Testis (tissue), 3 donors: Measurements from ENCODE around the gene FOXN3. TPM values are rescaled to one million over a fixed set of nuclear protein-coding genes. Genes with fewer than 3 reads are reported as not detected.

Experiments
- DNase-seq: peaks from one replicate; pipeline ENCODE4 v3.0.0-alpha.2; 2019
- H3K27ac ChIP-seq, 2 donors: fragments of 200-600 bp; sonication (generic); one replicate each; pipeline ENCODE4 v1.5.1; 2019
- H3K27me3 ChIP-seq: fragments of 200-600 bp; sonication (generic); one replicate; pipeline ENCODE4 v1.5.1; 2019
- H3K36me3 ChIP-seq: fragments of 200-600 bp; sonication (generic); one replicate; pipeline ENCODE4 v1.5.1; 2017; ENCODE audit warnings: low read depth; ENCODE audit errors: missing control alignments
- H3K4me1 ChIP-seq: fragments of 200-600 bp; sonication (generic); one replicate; pipeline ENCODE4 v1.5.1; 2019
- H3K4me3 ChIP-seq, 2 donors: fragments of 200-600 bp; sonication (generic); one replicate each; pipeline ENCODE4 v1.5.1; 2017 to 2019
- H3K9me3 ChIP-seq: fragments of 200-600 bp; sonication (generic); one replicate; pipeline ENCODE4 v1.5.1; 2017
- CTCF ChIP-seq, 3 experiments: fragments of 450-650 bp in 2 of 3; fragments of 200-600 bp in 1 of 3; sonication (generic) in 1 of 3; IDR thresholded peaks; one replicate each; pipeline ENCODE4 v1.5.1; 2016 to 2019; ENCODE audit warnings: antibody characterized with exemption in 3 of 3, mild to moderate bottlenecking in 2 of 3, moderate library complexity in 1 of 3
- POLR2A ChIP-seq: fragments of 450-650 bp; IDR thresholded peaks from one replicate; pipeline ENCODE4 v1.6.1; 2017; ENCODE audit warnings: antibody characterized with exemption, mild to moderate bottlenecking, moderate library complexity
- WGBS, 2 donors: methylation state at CpG; one replicate each; pipeline ENCODE4 v1.1.5; 2018; 5-methylcytosine and 5-hydroxymethylcytosine counted together
- intact Hi-C: fragments of 100-400 bp; cut with DNase I; formaldehyde crosslinking; loops from one replicate; pipeline ENCODE4 v1.15.1; 2023; ENCODE audit warnings: low total_unique reads
- polyA plus RNA-seq: library from polyadenylated mRNA; stranded (reverse); fragments of 350-450 nt; fragmentation: Illumina TruSeq; extraction: RNeasy Lipid Tissue Mini Kit (QIAGEN cat#74804); gene quantifications from one replicate; pipeline ENCODE4 v1.2.3, GENCODE V29; 2014; ENCODE audit warnings: low read depth, low replicate concordance; ENCODE audit not compliant: insufficient read depth
- total RNA-seq, 2 donors: library from RNA; depleted of rRNA; stranded (reverse); fragments of >200 nt; gene quantifications; one replicate each; pipeline ENCODE4 v1.2.3, GENCODE V29; 2016

Gene FOXN3
- total and polyA plus RNA-seq, 3 donors from 2014 or later: 40.7 to 103 (median 100) TPM

GRCh38 chr14:89320381-89321000 lies 96.5 kb downstream of the FOXN3 start:
- WGBS, 2 donors: 72 to 79% methylated on average over 6 of the region's 6 CpGs
- no peak for DNase-seq
- intact Hi-C loops: no loop called here

GRCh38 chr14:89319687-89320086 lies 97.3 kb downstream of the FOXN3 start:
- no peak overlapping the region for H3K4me3 ChIP-seq
- no peak overlapping the region for H3K27ac ChIP-seq
- H3K9me3 ChIP-seq: no peaks in the 10 kb centered on the region
- TF ChIP-seq CTCF (IDR thresholded peaks at IDR 0.05) (no peak), POLR2A (no peak)
- H3K27me3 ChIP-seq: no peaks in the 10 kb centered on the region
- DNase-seq: no peak
- peaks cover 5% of the 10 kb centered on the region for H3K4me1 ChIP-seq
- H3K36me3 ChIP-seq: no peaks in the 10 kb centered on the region
- 96% methylated on average over 4 of the region's 4 CpGs for WGBS, 2 donors
- intact Hi-C loops: no loop called here

More at GRCh38 chr14:89320381-89321000, 96.5 kb downstream of the FOXN3 start:
- no peak for TF ChIP-seq CTCF (IDR thresholded peaks at IDR 0.05)
- TF ChIP-seq POLR2A: no peak
- Histone ChIP-seq H3K27me3 (no peaks in the 10 kb centered on the region), H3K27ac (no peak overlapping the region), H3K9me3 (no peaks in the 10 kb centered on the region), H3K4me1 (peaks cover 5% of the 10 kb centered on the region), H3K4me3 (no peak overlapping the region), H3K36me3 (no peaks in the 10 kb centered on the region)

- 87 to 95% methylated on average over 4 of the region's 4 CpGs for WGBS, 2 donors
- H3K27me3 ChIP-seq: no peaks in the 10 kb centered on the region
- H3K27ac ChIP-seq: no peak overlapping the region
- intact Hi-C loops: no loop called here
- H3K36me3 ChIP-seq: no peaks in the 10 kb centered on the region
- H3K4me1 ChIP-seq: peaks cover 4% of the 10 kb centered on the region
- TF ChIP-seq POLR2A: no peak
- TF ChIP-seq CTCF (IDR thresholded peaks at IDR 0.05): no peak
- no peak for DNase-seq
- H3K4me3 ChIP-seq: no peak overlapping the region
- no peaks in the 10 kb centered on the region for H3K9me3 ChIP-seq
Measured at GRCh38 chr14:89317051-89317691, 99.9 kb downstream of the FOXN3 start.

- no peak for DNase-seq
- H3K9me3 ChIP-seq: no peaks in the 10 kb centered on the region
- H3K4me1 ChIP-seq: no peaks in the 10 kb centered on the region
- 93 to 94% methylated on average over 10 of the region's 10 CpGs for WGBS, 2 donors
- no peak overlapping the region for H3K27ac ChIP-seq
- no peak overlapping the region for H3K4me3 ChIP-seq
- no peaks in the 10 kb centered on the region for H3K36me3 ChIP-seq
- TF ChIP-seq POLR2A (no peak), CTCF (IDR thresholded peaks at IDR 0.05) (no peak)
- intact Hi-C loops: no loop called here
- no peaks in the 10 kb centered on the region for H3K27me3 ChIP-seq
Measured at GRCh38 chr14:89315493-89316470, 101.3 kb downstream of the FOXN3 start.
